Measurements from ENCODE around the gene PER3.

PER3 gene

DNA sequence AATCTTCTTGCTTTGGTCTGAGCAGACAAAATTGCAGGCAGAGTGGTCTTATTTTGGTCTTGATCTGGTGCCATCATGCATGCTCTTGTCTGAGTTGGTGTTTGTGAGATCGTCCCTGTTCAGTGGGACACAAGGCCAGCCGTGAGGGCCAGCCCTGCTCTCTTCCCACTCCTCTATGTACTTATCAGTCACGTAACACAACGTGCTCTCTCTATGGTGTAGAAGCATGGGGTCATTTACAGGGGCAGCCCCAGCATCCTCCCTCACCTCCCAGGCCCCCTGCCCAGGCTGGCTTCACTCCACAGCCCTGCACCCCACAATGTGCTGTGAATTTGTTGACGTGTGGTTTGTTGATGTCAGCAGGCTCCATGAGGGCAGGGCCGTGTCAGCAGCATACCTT, 87.0 kb downstream of the PER3 start:
- no peak for DNase-seq (ENCODE audit: low read depth)

DNA sequence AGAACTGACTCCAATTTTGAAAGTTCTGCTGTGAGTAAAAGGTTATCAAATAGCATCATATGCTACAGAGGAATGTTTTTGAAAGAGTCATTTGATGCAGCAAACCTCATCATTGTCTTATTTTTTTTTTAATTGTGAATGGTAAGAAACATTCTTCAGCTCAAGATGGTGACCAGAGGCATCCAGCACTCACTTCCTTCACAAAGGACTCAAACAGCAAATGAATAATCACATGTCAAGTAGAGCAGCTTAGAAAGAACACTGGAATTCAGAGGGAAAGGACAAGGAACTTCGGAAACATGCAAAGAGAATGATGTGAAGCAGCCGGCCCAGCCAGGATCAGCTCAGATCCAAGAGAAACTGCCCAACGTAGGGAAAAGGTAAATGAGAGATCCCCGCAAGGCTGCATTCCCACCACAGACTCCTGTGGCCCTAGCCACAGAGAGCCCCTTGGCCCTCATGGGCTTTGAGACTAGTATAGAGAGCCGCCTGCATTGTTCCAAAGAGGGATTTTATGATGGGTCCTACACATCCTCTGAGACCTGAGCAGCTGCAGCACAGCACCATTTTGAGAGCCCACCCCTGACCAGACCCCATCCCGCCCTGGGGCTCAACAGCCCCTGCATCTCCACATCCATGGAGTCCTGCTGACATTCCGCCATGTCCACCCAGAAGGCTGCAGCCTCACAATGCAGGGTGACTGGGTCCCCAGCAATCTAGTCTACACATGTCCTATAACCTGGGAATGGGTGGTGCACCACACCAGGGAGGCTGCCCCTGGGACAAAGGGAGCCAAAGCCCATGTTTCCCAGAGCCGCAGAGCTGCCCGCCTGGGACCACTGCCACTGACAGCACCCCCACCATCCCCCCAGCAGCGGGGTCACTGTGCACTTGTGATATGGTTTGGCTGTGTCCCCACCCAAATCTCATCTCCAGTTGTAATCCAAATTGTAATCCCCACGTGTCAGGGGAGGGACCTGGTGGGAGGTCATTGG, 90.0 kb downstream of the PER3 start:
- DNase-seq (ENCODE audit: low read depth), result no peak

DNA sequence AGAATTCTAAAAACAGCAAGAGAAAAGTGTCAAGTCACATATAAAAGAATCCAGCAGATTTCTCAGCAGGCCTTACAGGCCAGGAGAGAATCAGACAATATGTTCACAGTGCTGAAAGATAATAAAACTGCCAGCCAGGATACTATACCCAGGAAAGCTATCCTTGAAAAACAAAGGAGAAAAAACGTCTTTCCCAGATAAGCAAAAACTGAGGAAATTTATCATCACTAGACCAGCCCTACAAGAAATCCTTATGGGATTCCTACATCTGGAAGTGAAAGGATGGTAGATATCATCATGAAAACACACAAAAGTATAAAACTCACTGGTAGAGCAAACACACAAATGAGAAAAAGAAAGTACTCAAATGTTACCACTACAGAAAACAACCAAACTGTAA, 93.9 kb downstream of the PER3 start:
- no peak for DNase-seq (ENCODE audit: low read depth)

DNA sequence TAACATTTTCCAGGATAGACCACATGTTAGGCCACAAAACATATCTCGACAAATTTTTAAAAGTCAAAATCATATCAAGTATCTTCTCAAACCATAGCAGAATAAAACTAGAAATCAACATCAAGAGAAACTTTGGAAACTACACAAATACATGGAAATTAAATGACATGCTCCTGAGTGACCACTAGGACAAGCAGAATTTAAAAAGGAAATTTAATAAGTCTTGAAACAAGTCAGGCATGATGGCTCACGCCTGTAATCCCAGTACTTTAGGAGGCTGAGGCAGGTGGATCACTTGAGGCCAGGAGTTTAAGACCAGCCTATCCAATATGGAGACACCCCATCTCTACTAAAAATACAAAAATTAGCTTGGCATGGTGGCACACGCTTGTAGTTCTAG, 95.1 kb downstream of the PER3 start:
- DNase-seq (ENCODE audit: low read depth), result no peak

DNA sequence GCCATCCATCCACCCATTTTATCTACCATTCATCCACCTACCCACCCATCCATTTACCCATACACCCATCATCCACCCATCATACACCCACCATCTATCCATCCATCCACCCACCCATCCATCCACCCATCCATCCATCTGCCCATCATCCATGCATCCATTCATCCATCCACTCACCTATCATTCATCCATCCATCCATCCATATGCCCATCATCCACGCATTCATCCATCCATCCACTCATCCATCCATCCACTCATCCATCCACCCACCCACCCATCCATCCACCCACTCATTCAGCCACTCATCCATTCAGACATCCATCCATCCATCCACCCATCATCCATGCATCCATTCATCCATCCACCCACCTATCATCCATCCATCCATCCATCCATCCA, 100.7 kb downstream of the PER3 start:
- DNase-seq (ENCODE audit: low read depth), result no peak

DNA sequence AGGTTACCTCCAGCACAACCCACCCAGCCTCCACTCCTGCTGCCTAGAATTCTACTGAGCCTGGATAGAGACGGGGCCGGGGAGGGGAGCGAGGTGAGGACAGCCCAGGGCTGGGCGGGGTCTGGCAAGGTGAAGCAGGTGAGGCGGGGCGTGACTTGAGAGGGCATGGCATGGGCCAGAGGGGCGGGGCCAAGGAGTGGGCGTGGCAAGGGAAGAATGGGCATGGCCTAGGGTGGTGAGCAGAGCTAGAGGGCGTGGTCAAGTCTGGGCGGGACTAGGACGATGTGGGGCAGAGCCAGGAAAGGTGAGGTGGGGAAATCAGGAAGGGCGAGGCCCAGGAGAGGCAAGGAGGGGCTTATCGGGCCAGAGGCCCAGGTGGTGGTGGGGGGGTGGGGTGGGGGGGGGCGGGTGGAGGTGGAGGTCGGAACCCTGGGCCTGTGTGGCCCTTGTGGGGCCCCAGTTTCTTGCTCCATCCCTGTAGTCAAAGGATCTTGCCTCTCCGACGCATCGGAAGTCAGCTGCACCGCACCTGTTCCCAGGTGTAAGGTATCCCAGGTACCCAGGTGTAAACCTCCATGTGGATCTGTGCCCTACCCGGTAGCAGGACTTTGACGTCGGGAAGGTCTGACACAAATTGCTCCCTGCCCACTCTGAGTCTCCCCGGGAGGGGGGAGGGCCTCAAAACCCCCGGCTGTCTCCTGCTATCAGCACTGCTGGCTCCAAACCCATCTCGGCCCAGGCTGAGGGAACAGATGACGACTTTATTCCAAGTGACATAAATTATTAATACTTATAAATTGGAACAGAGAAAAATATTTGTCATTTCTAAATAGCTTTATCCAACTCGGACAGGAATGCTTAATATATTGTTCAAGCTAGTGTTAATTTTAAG, 101.7 kb downstream of the PER3 start:
- DNase-seq (ENCODE audit: low read depth), result no peak

DNA sequence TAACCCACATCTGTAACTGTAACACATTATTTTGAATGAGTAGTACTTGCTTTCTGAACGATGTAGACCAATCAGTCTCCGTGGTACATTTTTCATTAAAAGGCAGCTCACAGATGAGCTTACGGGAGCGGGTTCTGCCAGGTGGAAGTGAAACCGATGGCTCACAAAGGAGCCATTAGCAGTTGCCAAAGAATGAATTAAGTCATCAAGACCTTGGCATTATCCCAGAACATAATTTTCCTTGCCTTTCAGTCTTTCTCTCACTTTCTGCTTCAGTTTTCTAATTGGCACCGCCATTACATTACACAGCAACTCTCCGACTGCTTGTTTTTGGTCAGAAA, 102.3 kb downstream of the PER3 start:
- no peak for DNase-seq (ENCODE audit: low read depth)

DNA sequence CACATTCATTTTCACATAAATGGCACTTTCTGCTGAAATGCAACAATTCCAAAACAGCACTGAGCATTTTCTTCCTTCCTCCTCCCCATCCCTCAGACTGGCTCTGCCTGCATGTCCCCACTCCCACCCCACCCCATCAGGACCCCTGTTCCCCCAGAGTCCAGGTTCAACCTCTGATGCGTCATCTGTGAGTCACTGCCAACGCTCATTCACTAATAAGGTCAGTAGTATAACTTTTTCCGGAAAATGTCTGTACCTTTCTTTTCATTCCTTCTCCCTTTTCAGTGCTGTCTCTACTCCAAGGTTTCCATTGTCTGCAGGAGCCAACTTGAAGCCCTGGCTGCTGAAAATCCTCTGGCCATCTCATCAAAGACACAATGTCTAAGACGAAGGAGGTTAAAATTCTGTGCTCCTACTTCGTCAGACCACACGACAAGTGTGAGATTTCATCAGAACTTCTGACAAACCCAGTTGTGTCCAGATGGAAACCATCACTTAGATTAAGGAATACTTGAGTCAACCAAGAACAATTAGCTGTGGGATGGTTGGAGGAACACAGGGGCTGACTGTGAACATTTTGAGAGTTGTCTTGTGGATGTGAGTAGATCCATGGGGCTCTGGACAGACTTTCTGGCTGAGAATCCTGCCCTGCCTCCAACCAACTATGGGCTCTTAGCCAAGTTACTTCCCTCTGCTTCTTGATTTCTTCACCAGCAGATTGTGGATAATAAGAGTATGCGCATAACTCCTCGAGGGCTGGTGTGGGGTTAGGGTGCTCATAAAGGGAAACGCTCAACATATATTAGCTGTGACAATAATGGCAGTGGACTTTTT, 104.4 kb downstream of the PER3 start:
- no peak for DNase-seq (ENCODE audit: low read depth)

DNA sequence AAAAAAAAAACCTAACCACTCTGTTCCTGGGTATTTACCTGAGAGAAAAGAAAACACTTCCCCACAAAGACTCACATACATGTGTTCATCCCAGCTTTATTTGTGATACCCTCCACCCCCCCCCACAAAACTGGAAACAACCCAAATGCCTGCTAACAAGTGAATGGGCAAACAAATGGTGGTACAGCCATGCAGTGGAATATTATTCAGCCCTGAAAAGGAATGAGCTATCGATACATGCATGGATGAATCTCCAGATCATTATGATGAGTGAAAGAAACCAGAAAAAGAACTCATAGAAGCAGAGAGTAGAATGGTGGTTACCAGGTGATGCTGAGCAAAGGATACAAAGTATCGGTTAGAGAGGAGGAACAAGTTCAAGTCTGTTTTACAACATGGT, 106.8 kb downstream of the PER3 start:
- DNase-seq (ENCODE audit: low read depth), result no peak

DNA sequence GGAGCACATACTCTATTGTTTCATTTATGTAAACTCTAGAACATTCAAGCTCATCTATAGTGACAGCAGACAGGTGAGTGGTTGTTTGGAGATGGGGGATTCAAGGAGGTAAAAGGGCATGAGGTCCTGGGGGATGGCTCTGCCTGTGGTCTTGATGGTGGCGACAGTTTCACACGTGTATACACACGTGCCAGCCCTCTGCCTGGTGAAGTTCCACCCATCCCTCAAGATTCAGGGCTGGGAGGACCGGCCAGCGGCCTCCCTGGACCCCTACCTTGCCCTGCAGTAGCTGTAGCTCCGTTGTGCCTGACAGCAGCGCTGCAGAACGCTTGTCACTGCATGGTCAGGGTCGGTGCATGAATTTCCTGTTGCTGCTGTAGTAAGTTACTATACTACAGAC, 107.7 kb downstream of the PER3 start:
- no peak for DNase-seq (ENCODE audit: low read depth)

DNA sequence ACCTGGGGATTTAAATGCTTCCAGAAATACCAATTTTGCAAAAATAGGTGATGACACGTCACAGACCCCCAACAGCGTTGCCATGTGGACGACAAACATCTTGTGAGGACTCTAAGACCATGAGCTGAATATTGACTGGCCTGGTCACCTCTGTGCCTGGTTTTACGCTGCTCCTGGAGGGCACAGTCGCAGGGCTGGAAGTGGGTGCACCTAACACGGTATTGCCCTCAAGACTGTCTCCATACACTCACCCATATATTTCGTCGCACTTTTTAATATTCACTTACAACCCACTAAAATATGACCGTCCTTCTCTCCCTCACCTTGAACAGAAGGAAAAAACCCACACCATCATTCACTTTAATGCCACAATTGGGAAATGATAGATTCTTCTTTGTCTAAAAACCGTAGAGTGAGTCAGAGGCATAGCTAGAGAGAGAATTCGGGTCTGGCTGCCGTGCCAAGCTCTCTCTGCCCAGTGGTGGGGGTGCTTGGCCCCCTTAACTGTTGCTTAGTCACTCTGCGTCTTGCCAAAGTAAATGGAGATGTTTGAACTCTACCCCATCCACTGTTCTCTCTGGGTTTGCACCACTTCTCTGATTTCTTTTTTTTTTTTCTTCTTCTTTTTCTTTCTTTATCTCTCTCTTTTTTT, 109.6 kb downstream of the PER3 start:
- no peak for DNase-seq (ENCODE audit: low read depth)

Measured in non-pigmented ciliary epithelial cell (primary cell).